HUDEP-2 (cell line): ENCODE results near the gene NEGR1.
A peak's percentile ranks its signal among the peaks of the same experiment; 100 is the strongest.

ENCODE experiments used
- DNase-seq, 76 experiments: peaks; one replicate each; lab custom pipeline; 2025; ENCODE audit not compliant: unreplicated experiment in 76 of 76; lab: John Stamatoyannopoulos, UW

The NEGR1 gene

GRCh38 chr1:71593523-71593922, 688.8 kb downstream of the NEGR1 start:
- DNase-seq = peak in 4 of 76 experiments; percentile 1 to 3 (median 2)

GRCh38 chr1:71592646-71593274, 689.6 kb downstream of the NEGR1 start:
- DNase-seq = no peak

- no peak for DNase-seq
Measured at GRCh38 chr1:71589005-71589404, 693.3 kb downstream of the NEGR1 start.

GRCh38 chr1:71587961-71588360, 694.4 kb downstream of the NEGR1 start:
- DNase-seq = peak in 3 of 76 experiments; percentile 1 to 3 (median 2)

- DNase-seq = no peak
Measured at GRCh38 chr1:71586030-71586429, 696.3 kb downstream of the NEGR1 start.

- no peak for DNase-seq
Measured at GRCh38 chr1:71583756-71584155, 698.6 kb downstream of the NEGR1 start.

- DNase-seq = no peak
Measured at GRCh38 chr1:71582673-71583072, 699.7 kb downstream of the NEGR1 start.

- no peak for DNase-seq
Measured at GRCh38 chr1:71577451-71578131, 704.7 kb downstream of the NEGR1 start.

- no peak for DNase-seq
Measured at GRCh38 chr1:71572038-71572437, 710.3 kb downstream of the NEGR1 start.

GRCh38 chr1:71566413-71566812, 715.9 kb downstream of the NEGR1 start:
- DNase-seq = no peak

- DNase-seq = no peak
Measured at GRCh38 chr1:71565831-71566230, 716.5 kb downstream of the NEGR1 start.

GRCh38 chr1:71565262-71565661, 717.1 kb downstream of the NEGR1 start:
- no peak for DNase-seq

GRCh38 chr1:71562298-71562697, 720.0 kb downstream of the NEGR1 start:
- no peak for DNase-seq

- DNase-seq = no peak
Measured at GRCh38 chr1:71561729-71562128, 720.6 kb downstream of the NEGR1 start.

- no peak for DNase-seq
Measured at GRCh38 chr1:71561206-71561605, 721.1 kb downstream of the NEGR1 start.

GRCh38 chr1:71559880-71560279, 722.5 kb downstream of the NEGR1 start:
- DNase-seq = no peak

GRCh38 chr1:71557138-71557537, 725.2 kb downstream of the NEGR1 start:
- no peak for DNase-seq

- no peak for DNase-seq
Measured at GRCh38 chr1:71548398-71548890, 733.9 kb downstream of the NEGR1 start.

- DNase-seq = no peak
Measured at GRCh38 chr1:71542155-71542554, 740.2 kb downstream of the NEGR1 start.

- DNase-seq = no peak
Measured at GRCh38 chr1:71533950-71534349, 748.4 kb downstream of the NEGR1 start.

GRCh38 chr1:71532343-71532742, 750.0 kb downstream of the NEGR1 start:
- DNase-seq = no peak

GRCh38 chr1:71526824-71527223, 755.5 kb downstream of the NEGR1 start:
- no peak for DNase-seq
